HFFc6 (cell line): Measurements from ENCODE around the gene ZNF441. TPM values are rescaled to one million over a fixed set of nuclear protein-coding genes. Genes with fewer than 3 reads are reported as not detected.

Experiments
- DNase-seq: peaks from one replicate; pipeline ENCODE4 v3.0.0-alpha.2; 2018
- H3K27ac Mint-ChIP-seq: 2 replicates; pipeline ENCODE4 v1.8.0; 2020; ENCODE audit warnings: mild to moderate bottlenecking, mixed read lengths
- H3K27me3 Mint-ChIP-seq: 2 replicates; pipeline ENCODE4 v1.8.0; 2021; ENCODE audit warnings: mild to moderate bottlenecking, moderate library complexity, mixed read lengths; ENCODE audit not compliant: insufficient read depth
- H3K36me3 Mint-ChIP-seq: 2 replicates; pipeline ENCODE4 v1.8.0; 2021; ENCODE audit warnings: low read depth, mixed read lengths
- H3K4me1 Mint-ChIP-seq: 2 replicates; pipeline ENCODE4 v1.8.0; 2020; ENCODE audit warnings: low read depth, mixed read lengths
- H3K4me3 Mint-ChIP-seq: 2 replicates; pipeline ENCODE4 v1.8.0; 2020; ENCODE audit warnings: mild to moderate bottlenecking, moderate library complexity, mixed read lengths
- H3K9me3 Mint-ChIP-seq: 2 replicates; pipeline ENCODE4 v1.8.0; 2020; ENCODE audit warnings: mild to moderate bottlenecking, mixed read lengths
- total RNA-seq, 6 experiments: library from RNA; stranded (reverse); fragmentation: NEBNext Ultra II Directional; extraction: Animal tissue kit (Norgen Biotek cat#: 25700); gene quantifications; 2 replicates in 1 of 6; 3 replicates in 5 of 6; pipeline ENCODE4 v1.2.3, GENCODE V29; 2021
- TF ChIP-seq, protein P1 (sequence below): fragments of 200-600 bp; sonication (generic); IDR thresholded peaks from 2 replicates; pipeline ENCODE4 v1.5.0; 2021; ENCODE audit warnings: antibody characterized with exemption, mild to moderate bottlenecking

ZNF441 gene
- total RNA-seq, 6 experiments from 2014 or later: 4.0 to 5.4 (median 4.7) TPM

DNA sequence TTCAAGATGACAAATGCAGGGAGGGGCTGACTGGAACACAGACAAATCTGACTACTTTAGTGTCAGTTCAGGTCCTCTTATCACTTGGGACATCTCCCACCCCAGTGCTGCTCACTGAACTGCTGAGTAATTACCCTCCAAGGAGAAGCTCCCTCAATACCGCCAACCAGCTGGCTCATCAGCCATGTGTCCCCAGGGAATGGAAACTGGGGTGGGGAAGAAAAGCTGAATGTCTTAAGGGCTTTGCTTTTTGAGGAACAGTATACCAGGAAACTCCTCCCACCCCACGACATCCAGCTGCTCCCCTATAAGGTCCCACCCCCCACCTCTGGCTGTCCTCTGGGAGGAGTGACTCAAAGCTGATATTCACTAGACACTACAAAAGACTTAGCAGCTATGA is 30.1 kb upstream of the ZNF441 start:
- DNase-seq: peak; percentile 77
- peaks cover 40% of the 10 kb centered on the region for H3K4me1 Mint-ChIP-seq
- peak overlapping the region; percentile 74 for H3K27ac Mint-ChIP-seq
- peak overlapping the region; percentile 99 for H3K4me3 Mint-ChIP-seq
- TF ChIP-seq, protein P1, sequence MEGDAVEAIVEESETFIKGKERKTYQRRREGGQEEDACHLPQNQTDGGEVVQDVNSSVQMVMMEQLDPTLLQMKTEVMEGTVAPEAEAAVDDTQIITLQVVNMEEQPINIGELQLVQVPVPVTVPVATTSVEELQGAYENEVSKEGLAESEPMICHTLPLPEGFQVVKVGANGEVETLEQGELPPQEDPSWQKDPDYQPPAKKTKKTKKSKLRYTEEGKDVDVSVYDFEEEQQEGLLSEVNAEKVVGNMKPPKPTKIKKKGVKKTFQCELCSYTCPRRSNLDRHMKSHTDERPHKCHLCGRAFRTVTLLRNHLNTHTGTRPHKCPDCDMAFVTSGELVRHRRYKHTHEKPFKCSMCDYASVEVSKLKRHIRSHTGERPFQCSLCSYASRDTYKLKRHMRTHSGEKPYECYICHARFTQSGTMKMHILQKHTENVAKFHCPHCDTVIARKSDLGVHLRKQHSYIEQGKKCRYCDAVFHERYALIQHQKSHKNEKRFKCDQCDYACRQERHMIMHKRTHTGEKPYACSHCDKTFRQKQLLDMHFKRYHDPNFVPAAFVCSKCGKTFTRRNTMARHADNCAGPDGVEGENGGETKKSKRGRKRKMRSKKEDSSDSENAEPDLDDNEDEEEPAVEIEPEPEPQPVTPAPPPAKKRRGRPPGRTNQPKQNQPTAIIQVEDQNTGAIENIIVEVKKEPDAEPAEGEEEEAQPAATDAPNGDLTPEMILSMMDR: no peak
- peaks cover 7% of the 10 kb centered on the region for H3K9me3 Mint-ChIP-seq
- peaks cover 10% of the 10 kb centered on the region for H3K36me3 Mint-ChIP-seq
- no peaks in the 10 kb centered on the region; the same call in 1 of the 2 replicates for H3K27me3 Mint-ChIP-seq

DNA sequence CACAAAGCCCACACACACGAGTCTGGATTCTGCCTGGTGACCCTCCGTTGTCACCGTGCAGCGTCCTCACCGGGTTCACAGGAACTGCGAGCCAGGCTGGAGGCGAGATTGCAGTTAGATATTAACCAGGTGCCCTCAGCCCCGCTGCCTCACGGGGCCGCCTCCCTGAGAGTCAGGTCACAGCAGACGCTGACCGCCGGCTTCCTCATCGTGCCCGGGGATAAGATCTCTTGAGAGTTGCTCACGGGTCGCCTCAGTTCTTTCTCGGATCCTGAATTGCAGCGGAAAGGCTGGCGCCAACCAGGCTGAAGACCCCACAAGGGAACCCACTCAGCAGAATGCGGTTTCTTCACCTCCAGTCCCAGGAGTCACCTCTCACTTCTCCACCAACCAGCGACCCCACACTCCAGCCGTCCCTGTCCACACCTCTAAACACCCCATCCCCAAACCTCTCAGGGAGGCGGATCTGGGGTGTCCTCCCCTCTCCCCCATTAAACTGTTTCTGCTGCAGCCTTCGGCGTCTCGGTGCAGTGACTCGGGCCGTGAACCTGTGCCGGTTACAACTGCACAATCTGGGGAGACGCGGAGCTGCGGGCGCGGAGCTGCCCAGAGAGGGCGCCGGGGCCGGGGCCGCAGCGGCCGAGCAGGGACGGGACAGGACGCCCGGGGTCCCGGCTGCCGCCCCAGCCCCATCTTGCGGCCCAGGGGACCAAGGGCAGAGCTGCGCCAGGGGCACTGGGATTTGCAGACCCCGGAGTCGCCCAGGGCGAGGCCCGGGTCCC is 28.6 kb upstream of the ZNF441 start:
- peak overlapping the region; percentile 96 for H3K27ac Mint-ChIP-seq
- no peaks in the 10 kb centered on the region for H3K9me3 Mint-ChIP-seq
- H3K4me3 Mint-ChIP-seq: peak overlapping the region; percentile 99
- TF ChIP-seq, protein P1: peak; percentile 37; the same call in 1 of the 2 replicates
- H3K4me1 Mint-ChIP-seq: peaks cover 35% of the 10 kb centered on the region
- peaks cover 5% of the 10 kb centered on the region for H3K36me3 Mint-ChIP-seq
- H3K27me3 Mint-ChIP-seq: peaks cover 4% of the 10 kb centered on the region
- peak; percentile 12 for DNase-seq

DNA sequence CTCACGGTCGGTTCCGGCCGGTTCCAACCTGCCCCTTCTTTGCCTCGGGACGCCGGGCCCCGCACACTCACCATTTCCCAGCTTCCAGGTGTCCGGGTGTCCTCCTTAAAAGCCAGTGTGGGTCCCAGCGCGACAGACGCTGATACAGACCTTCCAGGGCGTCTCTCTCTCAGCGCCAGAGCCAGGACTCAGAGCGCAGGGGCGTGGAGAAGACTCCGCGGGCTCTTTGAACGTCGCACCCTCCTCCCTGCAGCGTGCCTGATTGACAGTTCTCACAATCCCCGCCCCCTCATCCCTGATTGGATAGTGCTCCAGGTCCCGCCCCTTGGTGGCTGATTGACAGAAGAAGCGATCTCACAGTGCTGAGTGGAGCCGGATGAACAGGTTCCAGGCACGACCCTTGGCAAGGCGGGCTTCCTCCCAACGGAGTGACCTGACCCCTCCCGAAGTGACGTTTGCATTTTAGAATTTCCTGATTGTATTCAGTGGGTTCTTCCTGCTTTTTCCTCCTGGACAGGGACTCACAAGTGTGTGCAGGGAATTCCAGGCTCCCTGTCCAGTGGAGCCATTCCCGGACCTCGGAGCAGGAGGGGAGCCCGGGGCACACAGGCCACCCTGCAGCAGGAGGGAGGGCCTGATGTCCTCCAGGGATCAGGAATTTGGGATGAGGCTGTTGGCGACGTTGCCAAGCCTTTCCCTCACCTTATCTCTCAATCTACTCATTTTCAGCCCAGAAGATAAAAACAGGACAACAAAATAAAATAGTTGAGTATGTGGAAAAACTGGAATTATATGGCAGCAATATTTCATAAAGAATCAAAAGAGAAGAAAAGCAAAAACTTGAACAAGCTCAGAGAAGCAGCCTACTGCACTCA is 27.8 kb upstream of the ZNF441 start, which contains the start of gene ZNF823:
ZNF823 (minus strand) TSS at position 201 of the 875 bp plus-strand sequence; CDS start at position 74, 127 bp downstream.
- DNase-seq: peak; percentile 97
- Mint-ChIP-seq H3K4me1 (peaks cover 35% of the 10 kb centered on the region), H3K9me3 (no peaks in the 10 kb centered on the region), H3K27ac (peak within 1 kb of the TSS; percentile 96), H3K27me3 (peaks cover 4% of the 10 kb centered on the region), H3K4me3 (peak within 1 kb of the TSS; percentile 99), H3K36me3 (peaks cover 5% of the 10 kb centered on the region)
- TF ChIP-seq, protein P1: no peak

DNA sequence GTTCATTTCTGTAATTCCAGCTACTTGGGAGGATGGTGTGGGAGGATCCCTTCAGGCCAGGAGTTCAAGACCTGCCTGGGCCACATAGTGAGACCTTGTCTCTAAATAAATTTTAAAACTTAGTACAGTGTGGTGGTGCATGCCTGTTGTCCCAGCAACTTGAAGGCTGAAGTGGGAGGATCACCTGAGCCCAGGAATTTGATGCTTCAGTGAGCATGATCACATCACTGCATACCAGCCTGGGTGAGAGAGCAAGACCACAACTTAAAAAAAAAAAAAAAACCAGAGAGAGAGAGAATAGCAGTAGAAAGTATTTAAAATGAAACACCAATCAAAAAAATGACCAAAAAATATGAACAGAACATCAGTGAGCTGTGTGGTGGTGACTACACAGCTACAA is 20.9 kb upstream of the ZNF441 start:
- Mint-ChIP-seq H3K27me3 (peaks cover 4% of the 10 kb centered on the region; the same call in 1 of the 2 replicates), H3K4me1 (no peaks in the 10 kb centered on the region)

DNA sequence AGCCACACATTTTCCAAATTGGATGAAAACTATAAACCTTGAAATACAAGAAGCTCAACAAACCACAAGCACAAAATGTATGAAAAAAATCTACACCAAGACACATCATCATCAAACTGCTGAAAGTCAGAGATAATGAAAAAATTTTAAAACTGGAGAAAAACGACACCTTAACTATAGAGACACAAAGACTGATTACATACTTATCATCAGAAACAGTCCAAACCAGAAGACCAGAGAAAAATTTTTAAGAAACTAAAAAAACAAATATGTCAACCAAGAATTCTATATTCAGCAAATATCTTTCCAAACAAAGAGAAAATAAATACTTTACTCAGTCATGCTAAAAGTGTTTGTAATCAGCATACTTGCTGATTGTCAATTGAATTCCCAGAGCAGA is 19.5 kb upstream of the ZNF441 start:
- Mint-ChIP-seq H3K27ac (no peak overlapping the region), H3K9me3 (peaks cover 39% of the 10 kb centered on the region), H3K36me3 (peaks cover 15% of the 10 kb centered on the region), H3K27me3 (peaks cover 4% of the 10 kb centered on the region; the same call in 1 of the 2 replicates), H3K4me1 (no peaks in the 10 kb centered on the region), H3K4me3 (no peak overlapping the region)
- TF ChIP-seq, protein P1: no peak
- DNase-seq: no peak

More for the DNA sequence above, 20.9 kb upstream of the ZNF441 start:
- no peak for DNase-seq
- H3K9me3 Mint-ChIP-seq: peaks cover 29% of the 10 kb centered on the region
- no peak overlapping the region for H3K4me3 Mint-ChIP-seq
- H3K36me3 Mint-ChIP-seq: peaks cover 15% of the 10 kb centered on the region
- H3K27ac Mint-ChIP-seq: no peak overlapping the region
- TF ChIP-seq, protein P1: no peak
